Lower leg skin (tissue), 4 donors: ENCODE results near the gene CAPN8. TPM values are rescaled to one million over a fixed set of nuclear protein-coding genes. Genes with fewer than 3 reads are reported as not detected.

ENCODE experiments used
- DNase-seq, 2 donors: peaks; one replicate each; pipeline ENCODE4 v3.0.0-alpha.2; 2019; ENCODE audit warnings: low spot score in 2 of 2
- H3K4me3 ChIP-seq: fragments of 200-600 bp; sonication (generic); 2 replicates; pipeline ENCODE4 v1.5.1; 2017; ENCODE audit warnings: mild to moderate bottlenecking, low read depth; ENCODE audit not compliant: poor library complexity, severe bottlenecking
- CTCF ChIP-seq, 3 donors: fragments of 450-650 bp; IDR thresholded peaks; one replicate each; pipeline ENCODE4 v1.5.1; 2016; ENCODE audit warnings: antibody characterized with exemption in 3 of 3, mild to moderate bottlenecking in 3 of 3, moderate library complexity in 2 of 3
- POLR2A ChIP-seq, 2 donors: fragments of 450-650 bp; IDR thresholded peaks; one replicate each; pipeline ENCODE4 v1.6.1; 2016 to 2017; ENCODE audit warnings: antibody characterized with exemption in 2 of 2, mild to moderate bottlenecking in 1 of 2, moderate library complexity in 1 of 2
- WGBS, 2 donors: methylation state at CpG; one replicate each; pipeline ENCODE4 v1.1.5; 2018; 5-methylcytosine and 5-hydroxymethylcytosine counted together
- intact Hi-C: fragments of 100-400 bp; cut with DNase I; formaldehyde crosslinking; loops from one replicate; pipeline ENCODE4 v1.15.0; 2023; ENCODE audit warnings: low total_unique reads
- total RNA-seq, 4 donors: library from RNA; depleted of rRNA; stranded (reverse); fragments of >200 nt; gene quantifications; one replicate each; pipeline ENCODE4 v1.1.0, GENCODE V29; 2016

The CAPN8 gene
- total RNA-seq, 4 donors from 2014 or later, result 0.27 to 2.4 (median 0.34) TPM

- no peak for TF ChIP-seq CTCF (IDR thresholded peaks at IDR 0.05)
- TF ChIP-seq POLR2A (IDR thresholded peaks at IDR 0.05), result no peak
- intact Hi-C loops, result no loop called here
- no peak for DNase-seq
- WGBS, 2 donors, result 59 to 63% methylated on average over 5 of the region's 5 CpGs
- no peak overlapping the region for H3K4me3 ChIP-seq
Observed at GRCh38 chr1:223515421-223515820, 150.1 kb downstream of the CAPN8 start.

- no peak overlapping the region for H3K4me3 ChIP-seq
- no peak for DNase-seq
- intact Hi-C loops, result no loop called here
- TF ChIP-seq POLR2A (IDR thresholded peaks at IDR 0.05), result no peak
- TF ChIP-seq CTCF (IDR thresholded peaks at IDR 0.05), result no peak
- WGBS, 2 donors, result 69 to 78% methylated on average over 2 of the region's 2 CpGs
Observed at GRCh38 chr1:223514644-223515043, 150.9 kb downstream of the CAPN8 start.

- no peak overlapping the region for H3K4me3 ChIP-seq
- TF ChIP-seq POLR2A (IDR thresholded peaks at IDR 0.05), result no peak
- no peak for TF ChIP-seq CTCF (IDR thresholded peaks at IDR 0.05)
- intact Hi-C loops, result no loop called here
- no peak for DNase-seq
- 46 to 48% methylated on average over 4 of the region's 4 CpGs for WGBS, 2 donors
Observed at GRCh38 chr1:223513309-223513708, 152.2 kb downstream of the CAPN8 start.

- no peak for DNase-seq
- 87 to 88% methylated on average over 6 of the region's 6 CpGs for WGBS, 2 donors
- H3K4me3 ChIP-seq, result no peak overlapping the region
- intact Hi-C loops, result no loop called here
- no peak for TF ChIP-seq POLR2A (IDR thresholded peaks at IDR 0.05)
Observed at GRCh38 chr1:223512057-223512456, 153.4 kb downstream of the CAPN8 start.

- no peak overlapping the region for H3K4me3 ChIP-seq
- no peak for DNase-seq
- intact Hi-C loops, result no loop called here
- TF ChIP-seq CTCF (IDR thresholded peaks at IDR 0.05), result no peak
- TF ChIP-seq POLR2A (IDR thresholded peaks at IDR 0.05), result no peak
- WGBS, 2 donors, result 73 to 75% methylated on average over 7 of the region's 7 CpGs
Observed at GRCh38 chr1:223508796-223509195, 156.7 kb downstream of the CAPN8 start.

GRCh38 chr1:223504741-223505140 is 160.8 kb downstream of the CAPN8 start:
- no peak for DNase-seq
- 52 to 87% methylated on average over 4 of the region's 4 CpGs for WGBS, 2 donors
- intact Hi-C loops, result no loop called here
- H3K4me3 ChIP-seq, result no peak overlapping the region
- TF ChIP-seq POLR2A (IDR thresholded peaks at IDR 0.05), result no peak
- TF ChIP-seq CTCF (IDR thresholded peaks at IDR 0.05), result no peak
